Measurements from ENCODE around the gene LGALS3BP.

The LGALS3BP gene

DNA sequence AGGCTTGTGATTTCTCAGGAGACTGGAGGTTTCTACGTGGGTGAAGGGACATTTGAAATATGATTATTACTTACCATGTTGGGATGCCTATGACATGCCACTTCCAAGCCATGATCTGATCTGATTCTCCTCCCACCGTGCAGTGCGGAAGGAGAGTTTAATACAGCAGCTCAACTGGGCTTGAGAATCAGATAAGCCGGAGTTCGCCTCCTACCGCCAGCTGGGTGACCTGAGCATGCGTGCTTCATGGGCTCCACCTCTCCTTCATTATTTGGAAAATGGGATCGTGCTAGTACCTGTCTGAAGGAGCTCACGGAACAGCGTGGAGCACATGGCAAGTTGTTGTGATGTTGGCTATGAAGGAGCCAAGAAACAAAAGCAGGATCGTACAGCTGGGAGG lies 42.2 kb downstream of the LGALS3BP start:
- no peak for DNase-seq

DNA sequence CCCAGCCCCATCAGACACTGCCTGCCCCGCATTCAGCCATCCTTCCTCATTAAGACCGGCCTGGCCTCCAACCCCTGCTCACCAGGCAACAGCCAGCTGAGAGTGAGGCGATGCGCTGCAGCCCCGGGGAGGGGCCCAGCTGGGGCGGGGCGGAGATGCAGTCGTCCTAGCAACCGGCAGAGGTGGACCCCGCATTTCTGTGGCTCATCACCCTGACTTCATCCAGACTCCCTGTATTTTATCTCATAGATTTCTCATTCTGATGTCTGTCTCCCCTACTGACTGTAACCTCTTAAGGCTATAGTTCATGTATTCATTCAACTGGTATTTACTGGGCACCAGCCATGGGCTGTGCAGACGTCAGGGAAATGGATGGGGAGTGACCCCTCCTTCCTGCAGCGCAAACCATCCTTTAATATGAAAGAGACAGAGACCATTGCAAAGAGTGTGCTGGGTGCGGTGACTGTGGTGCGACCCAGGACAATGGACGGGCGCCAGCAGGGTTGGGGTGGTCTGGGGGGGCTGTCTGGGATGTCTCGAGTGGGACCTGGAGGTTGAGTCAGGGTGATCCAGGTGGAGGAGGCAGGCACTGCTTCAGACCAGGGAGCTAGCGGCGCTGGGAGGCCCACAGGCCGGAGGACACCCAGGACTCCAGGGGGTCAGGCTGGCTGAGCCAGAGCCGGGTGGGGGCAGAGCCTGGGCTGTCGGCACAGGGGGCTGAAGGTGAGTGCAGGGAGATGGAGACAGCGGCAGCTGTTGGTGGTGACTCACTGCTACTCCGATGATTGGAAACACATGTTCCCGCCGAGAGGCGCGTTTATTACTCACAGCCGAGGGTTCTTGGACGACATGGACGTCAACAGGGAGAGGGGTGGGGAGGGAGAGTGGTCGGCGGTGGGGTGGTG lies 44.1 kb downstream of the LGALS3BP start:
- DNase-seq: no peak

DNA sequence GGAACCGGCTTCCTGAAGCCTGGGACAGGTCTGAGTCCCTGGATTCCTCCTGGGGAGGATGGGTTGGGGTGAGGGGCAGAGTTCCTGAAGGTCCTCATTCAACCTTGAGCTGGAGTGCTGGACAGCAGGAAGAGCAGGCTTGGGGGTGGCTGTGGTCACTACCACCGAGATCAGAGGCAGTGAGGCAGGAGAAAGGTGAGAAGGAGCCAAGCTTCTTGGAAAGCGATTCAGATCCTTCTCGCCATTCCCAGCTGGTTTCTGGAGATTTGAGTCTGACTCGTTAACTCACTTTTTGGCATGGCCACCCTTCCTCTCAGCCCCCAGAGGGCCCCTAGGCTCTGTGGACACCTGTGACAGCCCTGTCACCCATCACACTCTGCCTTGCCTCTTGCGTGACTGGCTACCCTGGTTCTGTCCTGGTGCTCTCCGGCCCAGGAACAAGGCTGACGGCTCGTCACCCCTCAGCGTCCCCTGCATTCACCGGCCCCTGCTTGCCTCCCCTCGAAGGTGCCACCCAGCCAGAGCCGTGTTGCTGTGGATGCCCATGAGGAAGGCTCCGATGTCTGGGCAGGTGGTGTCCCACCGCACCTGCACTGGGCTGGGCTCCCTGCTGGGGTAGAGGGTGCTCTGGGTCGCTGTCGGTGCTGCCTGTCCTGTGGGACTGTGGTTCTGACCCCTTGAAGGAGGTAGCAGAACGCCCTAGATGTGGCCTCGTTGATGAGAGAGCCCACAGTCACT lies 44.9 kb downstream of the LGALS3BP start:
- no peak for DNase-seq

DNA sequence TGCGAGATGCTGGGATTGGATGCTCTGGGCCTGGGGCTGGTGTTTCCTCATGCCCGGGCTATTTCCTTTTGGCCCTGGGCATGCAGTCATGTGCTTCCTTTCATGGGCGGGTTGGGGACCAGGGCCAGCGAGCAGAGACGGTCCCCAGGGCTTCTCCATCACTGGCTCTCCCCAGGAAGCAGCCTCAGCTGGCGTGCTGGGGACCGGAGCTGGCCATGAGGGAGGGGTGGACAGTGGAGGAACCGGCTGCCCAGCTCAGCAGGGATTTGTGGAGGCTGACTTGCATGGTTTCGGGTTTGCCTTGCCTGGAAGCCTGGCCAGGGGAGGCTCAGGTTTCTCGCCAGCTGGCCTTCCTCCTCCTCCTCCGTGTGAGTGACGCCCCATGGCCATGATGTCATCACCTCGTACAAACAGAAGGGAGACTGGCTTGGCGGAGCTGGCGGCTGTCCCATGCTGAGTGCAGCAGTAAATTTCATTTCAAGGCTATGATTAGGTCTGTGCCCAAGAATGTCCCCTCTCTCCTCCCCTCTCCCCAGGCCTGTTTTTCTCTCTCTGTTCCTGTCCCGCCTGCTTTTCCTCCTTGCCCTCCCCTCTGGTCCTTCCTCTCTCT lies 45.7 kb downstream of the LGALS3BP start:
- no peak for DNase-seq

DNA sequence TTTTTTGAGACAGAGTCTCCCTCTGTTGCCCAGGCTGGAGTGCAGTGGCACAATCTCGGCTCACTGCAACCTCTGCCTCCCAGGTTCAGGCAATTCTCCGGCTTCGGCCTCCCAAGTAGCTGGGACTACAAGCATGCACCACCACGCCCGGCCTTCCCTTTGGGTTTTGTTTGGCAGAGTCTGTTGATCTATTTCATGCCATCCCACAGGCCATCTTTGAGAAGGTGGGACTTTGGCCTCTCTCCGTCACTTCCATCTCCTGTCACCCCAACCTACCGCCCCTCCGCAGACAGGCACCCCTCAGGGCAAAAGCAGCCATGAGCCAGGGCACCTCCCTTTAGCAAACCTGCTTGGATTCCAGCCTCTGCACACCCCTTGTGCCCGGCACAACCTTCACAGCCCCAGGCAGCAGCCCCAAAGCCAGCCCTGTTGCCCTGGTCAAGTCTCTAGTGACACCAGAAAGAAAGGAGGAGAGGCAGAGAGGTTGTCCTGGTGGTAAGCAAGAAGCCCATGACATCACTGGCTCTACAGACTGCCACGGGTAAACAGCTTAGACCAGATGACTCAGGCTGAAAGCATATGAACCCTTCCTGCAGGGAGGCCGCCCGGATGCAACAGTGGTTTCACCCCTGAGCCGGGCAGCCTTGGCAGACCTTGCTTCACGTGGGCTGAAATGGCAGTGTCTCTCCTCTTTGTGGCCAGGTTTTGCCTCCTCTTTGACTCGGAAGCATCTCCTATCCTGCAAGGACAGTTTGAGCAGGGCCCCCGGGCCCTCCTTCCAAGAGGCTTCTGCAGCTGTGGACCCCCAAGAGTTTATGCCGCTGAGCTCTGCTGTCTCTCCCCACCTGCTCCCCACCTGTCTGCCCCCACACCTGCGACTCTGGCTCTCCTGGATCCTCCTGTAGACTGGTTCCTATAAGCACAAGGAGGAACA lies 46.4 kb downstream of the LGALS3BP start:
- DNase-seq: peak; percentile 44

DNA sequence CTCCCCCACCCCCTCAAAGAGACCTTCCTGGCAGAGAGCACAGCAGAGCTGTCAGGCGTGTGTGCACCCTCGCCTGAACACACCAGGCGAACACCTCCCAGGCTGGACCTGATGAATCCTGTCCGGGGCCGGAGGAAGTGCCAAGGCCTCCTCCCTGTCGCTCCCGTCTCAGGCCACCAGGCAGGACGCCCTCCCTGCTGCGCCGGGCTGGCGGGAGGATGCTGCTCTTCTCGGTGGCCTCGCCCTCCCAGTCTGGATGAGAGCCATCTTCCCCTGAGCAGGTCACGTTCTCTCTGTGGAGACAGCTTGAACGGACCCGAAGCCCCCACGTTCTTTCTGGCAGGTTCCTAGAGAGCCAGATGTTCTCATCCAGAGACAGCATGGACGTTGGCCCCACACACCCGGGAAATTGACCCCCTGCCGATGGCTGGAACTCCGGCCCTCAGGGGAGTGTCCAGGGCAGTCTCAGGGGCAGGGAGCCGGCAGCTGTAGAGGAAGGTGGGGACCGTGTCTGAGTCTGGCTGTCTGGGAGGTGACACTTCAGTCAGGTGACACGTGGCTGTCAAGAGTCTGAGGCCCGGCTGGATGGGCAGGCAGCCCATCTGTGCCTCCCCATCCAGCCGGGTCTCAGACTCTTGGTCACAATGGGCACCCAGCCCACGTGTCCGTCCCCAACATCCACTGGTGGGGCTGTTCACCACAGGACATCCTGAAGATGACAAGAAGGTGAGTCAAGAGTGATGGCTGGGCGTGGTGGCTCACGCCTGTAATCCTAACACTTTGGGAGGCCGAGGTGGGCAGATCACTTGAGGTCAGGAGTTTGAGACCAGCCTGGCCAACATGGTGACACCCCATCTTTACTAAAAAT lies 49.6 kb downstream of the LGALS3BP start:
- DNase-seq: no peak

DNA sequence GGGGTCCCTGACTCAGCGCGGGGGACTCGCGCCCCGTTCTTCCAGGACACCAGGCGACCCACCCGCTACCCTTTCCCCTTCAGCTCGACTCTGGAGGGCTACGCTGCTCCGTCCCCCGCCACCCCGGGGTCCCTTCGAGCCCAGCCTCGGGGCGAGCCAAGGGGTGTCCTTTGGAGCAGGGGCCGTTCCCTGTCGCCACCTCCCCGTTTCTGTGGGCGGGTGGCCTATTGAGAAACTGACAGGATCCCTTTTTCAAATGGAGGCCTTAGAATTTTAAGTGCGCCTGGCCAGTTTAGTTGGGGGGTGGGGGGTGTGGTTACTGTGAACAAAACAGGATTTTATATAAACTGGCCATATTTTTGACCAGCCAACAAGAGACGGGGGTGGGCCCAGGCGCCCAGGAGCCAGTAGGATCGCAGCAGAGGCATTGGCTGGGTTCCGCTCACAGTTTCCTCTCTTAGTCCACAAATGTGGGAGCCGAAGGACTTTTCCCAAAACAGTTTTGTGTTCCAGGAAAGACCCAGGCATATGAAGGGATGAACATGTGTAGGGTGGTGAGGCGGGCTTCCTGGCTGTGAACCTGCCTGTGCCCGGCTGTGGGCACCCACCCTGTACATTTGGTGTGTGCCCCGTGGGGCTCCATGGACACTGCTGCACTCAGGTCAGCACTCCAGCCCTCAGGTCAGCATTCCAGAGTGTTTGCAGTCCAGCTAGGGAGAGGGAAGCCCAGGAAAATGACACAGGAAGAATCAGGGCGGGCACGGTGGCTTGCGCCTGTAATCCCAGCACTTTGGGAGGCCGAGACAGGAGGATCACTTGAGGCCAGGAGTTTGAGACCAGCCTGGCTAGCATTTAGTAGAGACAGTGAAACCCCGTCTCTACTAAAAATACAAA lies 53.8 kb downstream of the LGALS3BP start:
- no peak for DNase-seq

DNA sequence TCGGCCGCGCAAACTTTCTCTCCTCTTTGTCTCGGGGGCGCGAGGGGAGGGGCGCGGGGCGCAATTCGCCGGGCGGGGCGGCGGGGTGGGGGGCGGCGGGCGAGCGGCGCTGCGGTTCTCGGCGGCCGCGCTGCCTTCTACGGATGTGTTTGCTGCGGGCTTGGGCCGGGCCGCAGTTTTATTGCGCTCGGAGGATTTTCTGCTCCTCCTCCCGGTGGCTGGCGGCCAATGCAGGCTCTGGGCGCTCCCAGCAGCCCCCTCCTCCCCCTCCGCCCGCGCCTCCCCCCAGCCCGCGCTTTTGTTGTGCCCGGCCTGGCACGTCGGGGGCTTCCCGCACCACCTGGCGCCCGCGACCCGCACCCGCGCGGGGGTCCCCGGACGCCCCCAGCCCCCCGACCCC lies 54.5 kb downstream of the LGALS3BP start, which contains the start of gene TIMP2:
TSS of gene TIMP2 (minus strand) at position 154 of the 400 bp plus-strand sequence. CDS start 299 bp downstream, outside the sequence.
- DNase-seq: peak; percentile 55

DNA sequence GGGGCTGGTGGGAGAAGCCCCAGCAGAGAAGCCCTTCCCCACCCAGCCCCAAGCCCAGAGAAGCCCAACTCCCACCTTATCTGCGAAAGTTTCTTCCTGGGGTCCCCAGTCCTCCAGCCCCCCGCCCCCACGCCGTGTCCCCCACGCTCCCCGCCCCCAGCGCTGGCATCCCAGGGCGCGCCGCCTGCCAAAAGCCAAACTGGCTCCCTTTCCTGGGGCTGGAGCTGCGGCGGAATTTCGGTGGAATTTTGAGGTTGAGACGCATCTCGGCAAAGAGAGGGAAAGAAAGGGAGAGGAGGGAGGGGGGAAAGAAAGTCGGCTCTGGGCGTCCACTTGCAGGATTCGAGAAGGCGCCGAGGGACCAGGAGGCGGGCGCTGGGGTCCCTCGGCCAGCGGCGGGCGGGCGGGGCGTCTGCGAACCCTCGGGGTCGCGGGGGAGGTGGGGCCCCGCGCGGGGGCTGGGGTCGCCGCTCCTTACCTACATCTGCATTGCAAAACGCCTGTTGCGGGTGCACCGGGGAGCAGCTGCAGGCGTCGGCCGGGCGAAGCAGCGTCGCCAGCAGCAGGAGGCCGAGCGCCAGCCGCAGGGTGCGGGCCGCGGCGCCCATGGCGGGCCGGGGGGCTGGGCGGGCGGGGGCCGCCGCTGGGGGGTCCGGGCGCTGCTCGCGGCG lies 55.1 kb downstream of the LGALS3BP start:
- DNase-seq: no peak

DNA sequence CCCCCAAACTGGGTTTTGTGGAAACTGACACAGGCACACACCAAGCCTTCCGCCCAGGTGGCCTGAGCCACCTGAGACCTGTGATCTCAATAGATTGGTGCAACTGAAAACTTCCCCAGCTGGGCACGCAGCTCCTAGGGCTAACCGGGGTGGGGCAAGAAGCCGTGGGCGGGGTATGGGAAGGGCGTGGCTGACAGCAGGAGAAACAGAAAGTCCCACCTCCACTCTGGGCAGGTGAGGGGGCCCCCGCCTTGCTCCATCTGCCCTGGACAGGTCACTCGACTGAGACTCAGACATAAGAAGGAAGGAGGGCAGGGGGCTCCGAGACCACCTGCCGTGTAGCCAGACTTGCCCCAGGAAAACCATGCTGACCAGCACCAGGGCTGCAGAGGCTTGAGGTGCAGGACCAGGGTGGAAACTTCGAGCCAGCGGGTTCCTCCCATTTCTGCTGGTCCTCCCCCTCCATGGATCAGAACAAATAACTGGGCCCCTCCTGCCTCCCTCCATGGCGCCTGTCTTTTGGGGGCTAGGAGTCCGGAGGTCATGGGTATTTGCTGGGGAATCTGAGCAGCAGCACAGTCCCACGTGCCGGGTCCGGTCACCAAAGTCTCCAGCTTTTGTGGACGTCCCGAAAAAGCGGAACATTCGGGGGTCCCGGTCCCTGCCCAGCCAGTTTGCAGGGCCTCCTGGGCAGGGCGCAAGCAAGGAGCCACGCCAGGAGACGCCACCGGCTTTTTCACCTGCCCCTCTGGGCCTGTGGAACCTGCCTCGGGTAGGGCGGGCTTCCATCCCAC lies 55.9 kb downstream of the LGALS3BP start:
- peak; percentile 41 for DNase-seq

DNA sequence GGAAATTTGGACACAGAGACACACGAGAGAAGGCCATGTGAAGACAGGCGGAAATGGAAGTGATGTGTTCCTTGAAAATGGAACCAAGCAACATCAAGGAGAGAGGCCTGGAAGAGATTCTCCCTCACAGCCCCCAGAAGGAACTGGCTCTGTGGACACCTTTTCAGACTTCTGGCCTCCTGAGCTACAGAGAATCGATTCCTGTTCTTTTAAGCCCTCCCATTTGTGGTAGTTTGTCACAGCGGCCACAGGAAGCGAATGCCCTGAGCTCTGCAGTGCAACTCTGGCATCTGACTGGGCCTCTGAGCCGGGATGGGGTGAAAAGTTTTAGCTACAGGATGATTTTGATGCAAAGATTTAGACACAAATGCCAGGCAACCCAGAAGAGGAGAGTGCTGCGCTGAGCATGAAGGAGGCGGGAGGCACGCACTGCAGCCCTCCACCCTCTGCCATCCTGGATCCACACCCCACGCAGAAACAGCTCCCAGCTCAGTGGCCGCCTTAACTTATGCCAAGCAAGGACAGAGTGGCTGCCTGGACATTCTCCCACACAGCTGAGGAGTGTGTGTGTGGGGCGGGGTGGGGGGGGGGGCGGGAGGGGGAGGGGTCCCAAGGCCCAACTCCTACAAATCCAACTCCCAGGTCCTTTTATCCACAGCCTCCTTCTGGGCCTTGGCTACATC lies 56.8 kb downstream of the LGALS3BP start:
- DNase-seq: no peak

DNA sequence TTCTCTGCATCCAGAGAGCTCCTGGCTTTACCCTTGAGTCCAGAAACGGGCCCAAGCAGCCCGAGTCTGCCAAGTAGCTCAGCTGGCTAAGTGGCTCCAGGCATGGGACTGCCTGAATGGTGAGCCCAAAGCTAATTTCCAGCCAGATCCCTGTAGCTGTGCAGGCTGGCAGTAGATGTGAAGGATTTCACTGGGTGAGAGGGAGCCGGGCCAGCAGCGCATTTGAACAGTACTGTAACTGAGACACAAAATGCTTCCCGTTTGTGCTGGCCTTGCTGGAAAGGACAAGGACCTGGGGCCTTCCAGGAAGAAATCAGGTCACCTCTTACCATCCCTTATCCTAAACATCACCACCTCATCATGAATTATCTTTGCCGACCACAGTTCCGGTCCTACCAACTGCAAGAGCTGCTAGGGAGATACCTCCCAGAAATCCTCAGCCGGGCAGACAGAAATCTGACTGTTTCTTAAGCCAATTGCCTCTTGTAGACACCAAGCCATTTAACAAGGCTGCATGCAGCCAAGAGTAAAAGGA lies 58.2 kb downstream of the LGALS3BP start:
- DNase-seq: no peak

All from central memory CD4-positive, alpha-beta T cell (primary cell).